WI38 (cell line): Measurements from ENCODE around the gene PGP.

ENCODE experiments used
- H3K4me3 ChIP-seq: 2 replicates; pipeline ENCODE4 v1.5.1; 2011; ENCODE audit warnings: low read depth, mild to moderate bottlenecking, control low read depth, low read length
- CTCF ChIP-seq: IDR thresholded peaks from 2 replicates; pipeline ENCODE4 v1.5.1; 2012; ENCODE audit warnings: low read depth, mild to moderate bottlenecking, control low read depth, low read length

The PGP gene

GRCh38 chr16:2236337-2237101 is 21.9 kb upstream of the PGP start, which contains the start of gene DNASE1L2:
Gene DNASE1L2, plus strand, starts transcription at chr16:2236444. Its CDS starts 373 bp downstream, at chr16:2236817.
- TF ChIP-seq CTCF, result no peak
- H3K4me3 ChIP-seq, result no peak within 1 kb of the TSS

GRCh38 chr16:2235695-2236336 is 21.2 kb upstream of the PGP start:
- no peak overlapping the region for H3K4me3 ChIP-seq
- no peak for TF ChIP-seq CTCF

- no peak for TF ChIP-seq CTCF
- no peak overlapping the region for H3K4me3 ChIP-seq
Measured at GRCh38 chr16:2235234-2235651, 20.6 kb upstream of the PGP start.

GRCh38 chr16:2234813-2235170 is 20.2 kb upstream of the PGP start:
- no peak for TF ChIP-seq CTCF

GRCh38 chr16:2233872-2234812 is 19.5 kb upstream of the PGP start:
- TF ChIP-seq CTCF, result no peak
- H3K4me3 ChIP-seq, result no peak overlapping the region

More at GRCh38 chr16:2234813-2235170, 20.2 kb upstream of the PGP start:
- no peak overlapping the region for H3K4me3 ChIP-seq

- TF ChIP-seq CTCF, result no peak
- no peak overlapping the region for H3K4me3 ChIP-seq
Measured at GRCh38 chr16:2233046-2233775, 18.6 kb upstream of the PGP start.
